Psoas muscle (tissue), 8 donors: ENCODE data around the gene PGPEP1. TPM values are rescaled to one million over a fixed set of nuclear protein-coding genes. Genes with fewer than 3 reads are reported as not detected.

Source experiments
- ATAC-seq, 4 donors: fragments of 200-7000 bp; cut with Tn5 transposase; one replicate each; pipeline ENCODE4 v1.9.1; 2020; ENCODE audit warnings: moderate library complexity in 3 of 4, mild to moderate bottlenecking in 2 of 4
- DNase-seq, 2 donors: peaks; one replicate each; pipeline ENCODE4 v3.0.0-alpha.2; 2020
- H3K27ac ChIP-seq: fragments of 200-600 bp; one replicate; pipeline ENCODE4 v1.8.0; 2022
- H3K27me3 ChIP-seq, 3 donors: fragments of 200-600 bp in 1 of 3; one replicate each; pipeline versions ENCODE4 v1.6.1 to v1.8.0; 2013 to 2022; ENCODE audit warnings: low read length in 2 of 3, mild to moderate bottlenecking in 2 of 3, moderate library complexity in 1 of 3; ENCODE audit not compliant: insufficient read depth in 3 of 3
- H3K36me3 ChIP-seq, 2 donors: fragments of 200-600 bp in 1 of 2; one replicate each; pipeline versions ENCODE4 v1.6.1 to v1.8.0; 2013 to 2022; ENCODE audit warnings: low read depth in 1 of 2, mild to moderate bottlenecking in 1 of 2, moderate library complexity in 1 of 2; ENCODE audit not compliant: insufficient read depth in 1 of 2
- H3K4me1 ChIP-seq: fragments of 200-600 bp; one replicate; pipeline ENCODE4 v1.8.0; 2022
- H3K4me3 ChIP-seq: fragments of 200-600 bp; one replicate; pipeline ENCODE4 v1.8.0; 2022; ENCODE audit warnings: mild to moderate bottlenecking
- H3K9me3 ChIP-seq: fragments of 200-600 bp; one replicate; pipeline ENCODE4 v1.8.0; 2022
- CTCF ChIP-seq: fragments of 200-600 bp; IDR thresholded peaks from one replicate; pipeline ENCODE4 v1.8.0; 2022; ENCODE audit warnings: antibody characterized with exemption
- WGBS, 3 donors: extraction: QIAGEN DNeasy Blood & Tissue Kit; methylation state at CpG; one replicate each; pipeline versions ENCODE4 v1.1.6 to v1.1.7; 2013; 5-methylcytosine and 5-hydroxymethylcytosine counted together
- intact Hi-C, 2 donors: fragments of 100-400 bp; cut with DNase I; formaldehyde crosslinking; loops; one replicate each; pipeline versions ENCODE4 v1.11.0 to v1.14.2; 2022
- polyA plus RNA-seq, 3 donors: library from polyadenylated mRNA; stranded (reverse); fragments of 200-250 nt; gene quantifications; one replicate each; pipeline ENCODE4 v1.2.3, GENCODE V29; 2013
- total RNA-seq, 4 donors: library from RNA; stranded (reverse); fragmentation: NEBNext Ultra II Directional in 2 of 4; extraction: Animal tissue kit (Norgen Biotek cat#: 25700) in 2 of 4; gene quantifications; one replicate each; pipeline versions ENCODE4 v1.2.1 to v1.2.4, GENCODE V29; 2021 to 2023
- donor health status: healthy with polysubstance abuse.
- donor health status: DM: no; HTN: no; CAD: no; lungs with moderate emphysema.
- donor health status: Bipolar disorder and iron deficiency.
- donor health status: healthy.
- donor health status: DM: yes; HTN: yes; CAD: no.
- donor health status: DM: no; HTN: no; CAD: no.
- donor health status: DM: no; HTN: no; CAD: no.
- donor health status: DM: yes; HTN: yes; CAD: no.

Gene PGPEP1
- total and polyA plus RNA-seq, 7 donors: 8.0 to 47.8 (median 18.3) TPM

GRCh38 chr19:18297308-18297707 is 43.1 kb upstream of the PGPEP1 start:
- H3K27me3 ChIP-seq: no peaks in the 10 kb centered on the region
- no peak overlapping the region for H3K27ac ChIP-seq
- intact Hi-C loops: no loop called here
- WGBS, 3 donors: 41 to 53% (median 43%) methylated on average over 4 of the region's 4 CpGs
- H3K9me3 ChIP-seq: no peaks in the 10 kb centered on the region
- DNase-seq (no peak), ATAC-seq (no peak)
- H3K4me1 ChIP-seq: peaks cover 23% of the 10 kb centered on the region
- no peaks in the 10 kb centered on the region for H3K36me3 ChIP-seq
- no peak for TF ChIP-seq CTCF
- H3K4me3 ChIP-seq: no peak overlapping the region

- ATAC-seq (no peak), DNase-seq (no peak)
- Histone ChIP-seq H3K4me1 (peaks cover 28% of the 10 kb centered on the region), H3K27me3 (no peaks in the 10 kb centered on the region), H3K4me3 (no peak overlapping the region), H3K36me3 (no peaks in the 10 kb centered on the region), H3K9me3 (no peaks in the 10 kb centered on the region), H3K27ac (peak overlapping the region; percentile 53)
- intact Hi-C loops: no loop called here
- TF ChIP-seq CTCF: no peak
- 77 to 92% (median 80%) methylated on average over 6 of the region's 6 CpGs for whole genome bisulfite sequencing, 3 donors
These were observed 41.8 kb upstream of the PGPEP1 start for GRCh38 chr19:18298601-18299000.

DNA sequence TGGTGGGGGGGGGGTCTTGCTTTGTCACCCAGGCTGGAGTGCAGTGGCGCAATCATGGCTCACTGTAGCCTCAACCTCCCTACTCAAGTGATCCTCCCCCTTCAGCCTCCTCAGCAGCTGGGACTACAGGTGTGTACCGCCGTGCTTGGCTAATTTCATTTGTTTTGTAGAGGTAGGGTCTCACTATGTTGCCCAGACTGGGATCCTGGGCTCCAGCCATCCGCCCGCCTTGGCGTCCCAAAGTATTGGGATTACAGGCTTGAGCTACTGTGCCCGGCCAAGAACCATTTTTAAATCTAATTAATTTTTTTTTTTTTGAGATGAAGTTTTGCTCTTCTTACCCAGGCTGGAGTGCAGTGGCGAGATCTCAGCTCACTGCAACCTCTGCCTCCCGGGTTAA is 40.7 kb upstream of the PGPEP1 start:
- no peak for ATAC-seq
- Histone ChIP-seq H3K36me3 (no peaks in the 10 kb centered on the region), H3K27ac (peak overlapping the region; percentile 95), H3K9me3 (no peaks in the 10 kb centered on the region), H3K27me3 (no peaks in the 10 kb centered on the region), H3K4me1 (peaks cover 38% of the 10 kb centered on the region), H3K4me3 (no peak overlapping the region)
- no peak for TF ChIP-seq CTCF
- DNase-seq: no peak
- 89 to 91% (median 89%) methylated on average over 9 of the region's 9 CpGs for WGBS, 3 donors
- intact Hi-C loops: no loop called here

DNA sequence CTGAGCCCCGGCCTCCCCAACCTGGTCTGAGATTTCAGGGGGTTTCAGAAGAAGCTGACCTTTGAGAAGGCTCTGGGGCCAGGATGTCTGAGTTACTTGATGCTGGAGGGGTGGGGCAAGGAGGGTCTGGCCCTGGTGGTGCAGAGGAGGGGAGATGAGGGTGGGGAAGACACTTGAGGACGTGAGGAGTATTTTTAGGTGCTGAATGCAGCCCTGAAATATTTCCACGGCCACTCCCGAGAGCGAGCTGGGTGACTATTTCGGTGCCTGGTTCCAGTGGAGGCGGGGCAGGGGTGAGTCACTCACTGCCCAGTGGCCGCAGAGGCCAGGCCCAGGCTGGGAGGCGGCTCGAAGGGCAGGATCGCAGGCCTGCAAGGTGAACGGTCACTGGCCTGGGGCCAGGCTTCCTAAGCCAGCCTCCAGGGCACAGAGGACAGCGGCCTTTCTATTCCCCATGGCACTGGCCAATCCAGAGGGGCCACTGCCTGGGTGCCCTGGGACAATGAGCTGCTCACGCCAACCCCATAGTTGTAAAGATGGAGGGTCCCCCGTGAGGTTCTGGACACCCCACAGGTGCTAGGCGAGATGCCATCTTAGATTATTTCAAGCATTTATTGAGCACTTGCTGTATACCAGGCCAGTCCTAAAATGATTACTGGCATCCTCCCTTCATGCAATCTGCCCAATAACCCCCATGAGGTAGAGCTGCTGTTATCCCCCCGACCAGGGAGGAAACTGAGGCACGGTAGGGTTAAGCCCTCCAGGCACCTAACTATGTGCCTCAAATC is 39.3 kb upstream of the PGPEP1 start:
- Histone ChIP-seq H3K36me3 (no peaks in the 10 kb centered on the region), H3K4me3 (no peak overlapping the region), H3K4me1 (peaks cover 50% of the 10 kb centered on the region), H3K9me3 (no peaks in the 10 kb centered on the region), H3K27ac (peak overlapping the region; percentile 95), H3K27me3 (no peaks in the 10 kb centered on the region)
- ATAC-seq: peak; percentile 85 to 91 (median 87)
- no peak for TF ChIP-seq CTCF
- 23 to 37% (median 30%) methylated on average over 13 to 18 of the region's 18 CpGs for WGBS, 3 donors
- DNase-seq: peak; percentile 93 to 97
- intact Hi-C loops: no loop called here

DNA sequence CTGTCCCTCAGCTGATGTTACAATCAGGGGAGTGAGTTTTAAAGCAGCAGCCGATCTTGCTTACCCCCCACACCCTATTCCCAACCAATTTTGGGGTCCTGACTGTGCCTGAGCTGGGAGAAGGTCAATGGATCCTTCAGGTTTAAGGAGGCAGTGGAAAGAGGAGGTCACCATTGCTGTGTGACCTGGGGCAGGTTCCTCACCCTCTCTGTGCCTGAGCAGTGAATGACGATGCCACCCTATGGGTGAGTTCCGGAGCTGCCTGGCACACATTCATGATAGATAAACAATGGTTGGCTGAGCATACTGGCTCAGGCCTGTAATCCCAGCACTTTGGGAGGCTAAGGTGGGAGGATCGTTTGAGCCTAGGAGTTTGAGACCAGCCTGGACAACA is 38.7 kb upstream of the PGPEP1 start:
- H3K36me3 ChIP-seq: peaks cover 0 to 3% of the 10 kb centered on the region in 2 donors
- peak overlapping the region; percentile 95 for H3K27ac ChIP-seq
- WGBS, 3 donors: 62 to 76% (median 73%) methylated on average over 4 of the region's 4 CpGs
- H3K9me3 ChIP-seq: no peaks in the 10 kb centered on the region
- TF ChIP-seq CTCF: no peak
- H3K4me1 ChIP-seq: peaks cover 56% of the 10 kb centered on the region
- no peak overlapping the region for H3K4me3 ChIP-seq
- no peaks in the 10 kb centered on the region for H3K27me3 ChIP-seq
- ATAC-seq (no peak), DNase-seq (no peak)
- intact Hi-C loops: loop anchor here in 1 of 2 donors (2.0 kb wide), 1 partner anchor 21 kb away; the partner anchor contains the start of gene JUND
